ENCODE results near the gene KCNG1.
A peak's percentile ranks its signal among the peaks of the same experiment; 100 is the strongest.

The KCNG1 gene

GRCh38 chr20:51024761-51025160 lies 1.9 kb upstream of the KCNG1 start:
- no peaks in the 10 kb centered on the region for H3K9me3 ChIP-seq (replicated peaks in 1 of 2; ENCODE audit: control insufficient read depth in 2 of 2, insufficient read depth in 1 of 2, low read depth in 1 of 2, low read length in 2 of 2)
- peaks cover 9 to 64% (median 34%) of the 10 kb centered on the region in 3 experiments for H3K27me3 ChIP-seq (ENCODE audit: control insufficient read depth in 3 of 3, insufficient read depth in 3 of 3, low read depth in 1 of 3, low read length in 3 of 3)
- WGBS, 2 donors (ENCODE audit: extremely low coverage in 2 of 2, insufficient read length in 2 of 2, insufficient replicate concordance in 1 of 2) = no CpG with 5 or more reads among the region's 1 CpG

DNA sequence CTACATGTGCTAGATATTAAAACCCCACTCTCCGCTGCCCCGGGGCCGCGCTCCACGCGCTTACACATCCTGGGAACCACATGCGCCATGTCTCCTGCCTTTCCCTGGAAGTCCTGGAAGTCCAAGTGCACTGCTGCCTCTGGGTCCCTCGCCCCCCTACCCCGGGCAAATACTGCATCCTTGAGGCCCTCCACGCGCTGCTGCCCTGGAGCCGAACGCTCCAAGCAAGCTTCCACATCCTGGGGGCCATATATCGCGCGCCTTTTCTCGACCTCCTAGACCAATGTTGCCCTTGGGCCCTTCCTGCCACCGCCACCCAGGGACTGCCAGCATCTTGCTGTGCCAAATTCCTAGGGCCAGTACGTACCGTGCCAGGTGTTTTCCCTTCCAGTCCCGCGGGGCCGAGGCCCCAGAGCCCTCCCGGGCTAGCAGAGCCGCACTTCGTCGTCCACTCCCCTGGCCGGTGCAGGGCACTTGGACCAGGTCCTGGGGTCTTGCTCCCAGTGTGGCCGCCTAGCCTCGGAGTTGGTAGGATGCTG lies 779 bp upstream of the KCNG1 start:
- H3K4me2 ChIP-seq (ENCODE audit: insufficient read depth, low read length, poor library complexity, severe bottlenecking) = peak overlapping the region; percentile 82
- peak overlapping the region; percentile 50 to 72 for H3K4me3 ChIP-seq (ENCODE audit: low read length in 2 of 2)
- H4K8ac ChIP-seq (ENCODE audit: low read depth, low read length) = no peak overlapping the region
- WGBS, 2 donors (ENCODE audit: extremely low coverage in 2 of 2, insufficient read length in 2 of 2, insufficient replicate concordance in 1 of 2) = no CpG with 5 or more reads among the region's 30 CpGs
- H3K36me3 ChIP-seq (replicated peaks in 1 of 2; ENCODE audit: control insufficient read depth in 2 of 2, insufficient read depth in 2 of 2, low read length in 2 of 2) = no peaks in the 10 kb centered on the region
- H4K91ac ChIP-seq (ENCODE audit: low read depth, low read length, poor library complexity) = no peak overlapping the region
- no peak for DNase-seq (ENCODE audit: low spot score)
- peak overlapping the region; percentile 98 for H2AFZ ChIP-seq (ENCODE audit: low read length)
- peak overlapping the region; percentile 90 for H3K9ac ChIP-seq (ENCODE audit: low read depth, low read length, poor library complexity)
- peak overlapping the region; percentile 65 for H2BK120ac ChIP-seq (ENCODE audit: low read depth, low read length)
- H3K23ac ChIP-seq (ENCODE audit: low read depth, low read length, poor library complexity) = peak overlapping the region; percentile 94
- peaks cover 5 to 25% of the 10 kb centered on the region in 2 donors for H3K4me1 ChIP-seq (ENCODE audit: control insufficient read depth in 2 of 2, insufficient read depth in 1 of 2, low read depth in 1 of 2, low read length in 2 of 2)
- no peaks in the 10 kb centered on the region for H3K9me3 ChIP-seq (replicated peaks in 1 of 2; ENCODE audit: control insufficient read depth in 2 of 2, insufficient read depth in 1 of 2, low read depth in 1 of 2, low read length in 2 of 2)
- peak overlapping the region; percentile 94 for H3K18ac ChIP-seq (ENCODE audit: low read length)
- H2BK12ac ChIP-seq (ENCODE audit: low read length) = peak overlapping the region; percentile 66
- H2BK15ac ChIP-seq (ENCODE audit: low read length) = peak overlapping the region; percentile 95
- H3K4ac ChIP-seq (ENCODE audit: low read length) = peak overlapping the region; percentile 56
- H3K27ac ChIP-seq (replicated peaks; ENCODE audit: low read length) = no peak overlapping the region
- peak overlapping the region; percentile 96 for H2AK5ac ChIP-seq (ENCODE audit: low read depth, low read length)
- peaks cover 9 to 53% (median 34%) of the 10 kb centered on the region in 3 experiments for H3K27me3 ChIP-seq (ENCODE audit: control insufficient read depth in 3 of 3, insufficient read depth in 3 of 3, low read depth in 1 of 3, low read length in 3 of 3)
- no peaks in the 10 kb centered on the region for H3K79me1 ChIP-seq (ENCODE audit: low read depth, low read length)
- H3K14ac ChIP-seq (ENCODE audit: low read length) = peak overlapping the region; percentile 44
- no peak overlapping the region for H2BK5ac ChIP-seq (ENCODE audit: low read length)

More at GRCh38 chr20:51024761-51025160, 1.9 kb upstream of the KCNG1 start:
- H3K23ac ChIP-seq (ENCODE audit: low read depth, low read length, poor library complexity) = no peak overlapping the region
- no peak overlapping the region for H3K18ac ChIP-seq (ENCODE audit: low read length)
- peaks cover 5 to 25% of the 10 kb centered on the region in 2 donors for H3K4me1 ChIP-seq (ENCODE audit: control insufficient read depth in 2 of 2, insufficient read depth in 1 of 2, low read depth in 1 of 2, low read length in 2 of 2)
- H3K4me2 ChIP-seq (ENCODE audit: insufficient read depth, low read length, poor library complexity, severe bottlenecking) = no peak overlapping the region
- no peak overlapping the region for H3K27ac ChIP-seq (replicated peaks; ENCODE audit: low read length)
- H3K9ac ChIP-seq (ENCODE audit: low read depth, low read length, poor library complexity) = no peak overlapping the region
- H4K8ac ChIP-seq (ENCODE audit: low read depth, low read length) = no peak overlapping the region
- H2BK120ac ChIP-seq (ENCODE audit: low read depth, low read length) = no peak overlapping the region
- H3K14ac ChIP-seq (ENCODE audit: low read length) = no peak overlapping the region
- no peaks in the 10 kb centered on the region for H3K36me3 ChIP-seq (replicated peaks in 1 of 2; ENCODE audit: control insufficient read depth in 2 of 2, insufficient read depth in 2 of 2, low read length in 2 of 2)
- H2AK5ac ChIP-seq (ENCODE audit: low read depth, low read length) = no peak overlapping the region
- no peak overlapping the region for H3K4ac ChIP-seq (ENCODE audit: low read length)
- no peak overlapping the region for H3K4me3 ChIP-seq (ENCODE audit: low read length in 2 of 2)
- no peak overlapping the region for H2BK12ac ChIP-seq (ENCODE audit: low read length)
- H2BK15ac ChIP-seq (ENCODE audit: low read length) = no peak overlapping the region
- no peak overlapping the region for H4K91ac ChIP-seq (ENCODE audit: low read depth, low read length, poor library complexity)
- H2AFZ ChIP-seq (ENCODE audit: low read length) = no peak overlapping the region
- H3K79me1 ChIP-seq (ENCODE audit: low read depth, low read length) = no peaks in the 10 kb centered on the region
- no peak overlapping the region for H2BK5ac ChIP-seq (ENCODE audit: low read length)
- no peak for DNase-seq (ENCODE audit: low spot score)

DNA sequence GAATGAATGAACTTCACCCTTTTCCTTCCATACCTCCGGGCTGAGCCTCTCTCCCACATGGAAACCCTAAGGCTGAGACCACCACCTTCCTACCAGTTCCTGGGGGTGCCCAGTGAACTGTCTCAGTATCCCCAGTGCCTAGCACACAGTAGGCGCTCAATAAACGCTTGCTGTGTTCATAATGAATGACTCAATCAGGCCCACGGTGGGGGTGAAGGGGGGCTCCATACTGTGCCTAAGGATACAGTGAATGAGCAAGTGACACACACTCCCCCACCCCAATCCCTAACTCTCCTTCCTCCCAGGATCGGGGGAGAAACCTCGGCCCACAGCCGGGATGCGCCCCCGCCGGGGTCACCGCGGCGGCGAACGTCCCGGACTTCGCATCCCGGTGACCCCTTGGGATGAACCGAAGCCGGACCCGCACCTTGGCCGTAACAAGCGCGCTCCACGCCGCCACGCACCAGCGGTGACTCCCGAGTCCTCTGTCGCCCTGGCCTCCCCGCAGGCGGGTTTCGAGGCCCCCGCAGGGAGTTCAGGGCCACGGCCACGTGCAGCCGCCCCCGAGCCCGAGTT lies 592 bp downstream of the KCNG1 start:
- Histone ChIP-seq H3K4me1 (ENCODE audit: control insufficient read depth in 2 of 2, insufficient read depth in 1 of 2, low read depth in 1 of 2, low read length in 2 of 2) (peaks cover 5 to 25% of the 10 kb centered on the region in 2 donors), H3K14ac (ENCODE audit: low read length) (peak overlapping the region; percentile 0), H3K23ac (ENCODE audit: low read depth, low read length, poor library complexity) (no peak overlapping the region), H4K91ac (ENCODE audit: low read depth, low read length, poor library complexity) (no peak overlapping the region), H2AFZ (ENCODE audit: low read length) (peak overlapping the region; percentile 98), H3K9ac (ENCODE audit: low read depth, low read length, poor library complexity) (peak overlapping the region; percentile 72), H2BK5ac (ENCODE audit: low read length) (peak overlapping the region; percentile 56), H2AK5ac (ENCODE audit: low read depth, low read length) (peak overlapping the region; percentile 23), H3K9me3 (replicated peaks in 1 of 2; ENCODE audit: control insufficient read depth in 2 of 2, insufficient read depth in 1 of 2, low read depth in 1 of 2, low read length in 2 of 2) (no peaks in the 10 kb centered on the region), H2BK12ac (ENCODE audit: low read length) (no peak overlapping the region), H3K4me2 (ENCODE audit: insufficient read depth, low read length, poor library complexity, severe bottlenecking) (peak overlapping the region; percentile 82), H3K36me3 (replicated peaks in 1 of 2; ENCODE audit: control insufficient read depth in 2 of 2, insufficient read depth in 2 of 2, low read length in 2 of 2) (no peaks in the 10 kb centered on the region), H3K4ac (ENCODE audit: low read length) (no peak overlapping the region), H4K8ac (ENCODE audit: low read depth, low read length) (no peak overlapping the region), H2BK15ac (ENCODE audit: low read length) (peak overlapping the region; percentile 69), H3K27me3 (ENCODE audit: control insufficient read depth in 3 of 3, insufficient read depth in 3 of 3, low read depth in 1 of 3, low read length in 3 of 3) (peaks cover 9 to 43% (median 31%) of the 10 kb centered on the region in 3 experiments), H3K27ac (replicated peaks; ENCODE audit: low read length) (no peak overlapping the region), H3K18ac (ENCODE audit: low read length) (peak overlapping the region; percentile 84), H3K79me1 (ENCODE audit: low read depth, low read length) (no peaks in the 10 kb centered on the region), H2BK120ac (ENCODE audit: low read depth, low read length) (no peak overlapping the region), H3K4me3 (ENCODE audit: low read length in 2 of 2) (peak overlapping the region; percentile 50 to 82)
- no CpG with 5 or more reads among the region's 39 CpGs for WGBS, 2 donors (ENCODE audit: extremely low coverage in 2 of 2, insufficient read length in 2 of 2, insufficient replicate concordance in 1 of 2)
- no peak for DNase-seq (ENCODE audit: low spot score)

Data from neuronal stem cell (in vitro differentiated cells).